ENCODE results near the gene CD247. TPM values are rescaled to one million over a fixed set of nuclear protein-coding genes. Genes with fewer than 3 reads are reported as not detected.

CD247 gene
- total and polyA plus RNA-seq, 2 of the 13 experiments (the other 11 are each of a cell fraction or from before 2014, with no cell fraction given): 0.20 TPM; not detected in 1

- WGBS (ENCODE audit: low lambda C conversion rate): 26% methylated on average over 7 of the region's 7 CpGs
- TF ChIP-seq PAF1 (CRISPR knock-in tag; IDR thresholded peaks at IDR 0.05): no peak
- TF ChIP-seq, protein P1, sequence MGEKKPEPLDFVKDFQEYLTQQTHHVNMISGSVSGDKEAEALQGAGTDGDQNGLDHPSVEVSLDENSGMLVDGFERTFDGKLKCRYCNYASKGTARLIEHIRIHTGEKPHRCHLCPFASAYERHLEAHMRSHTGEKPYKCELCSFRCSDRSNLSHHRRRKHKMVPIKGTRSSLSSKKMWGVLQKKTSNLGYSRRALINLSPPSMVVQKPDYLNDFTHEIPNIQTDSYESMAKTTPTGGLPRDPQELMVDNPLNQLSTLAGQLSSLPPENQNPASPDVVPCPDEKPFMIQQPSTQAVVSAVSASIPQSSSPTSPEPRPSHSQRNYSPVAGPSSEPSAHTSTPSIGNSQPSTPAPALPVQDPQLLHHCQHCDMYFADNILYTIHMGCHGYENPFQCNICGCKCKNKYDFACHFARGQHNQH (CRISPR knock-in tag; IDR thresholded peaks at IDR 0.05): no peak
- no peak for TF ChIP-seq ZNF382 (CRISPR knock-in tag; IDR thresholded peaks at IDR 0.05; ENCODE audit: borderline replicate concordance)
- POLR2A ChIA-PET: no interaction called here
- no peaks in the 10 kb centered on the region for H3K36me3 ChIP-seq (replicated peaks in 1 of 2; ENCODE audit: control insufficient read depth in 1 of 2, insufficient read depth in 2 of 2, low read length in 2 of 2)
- peaks cover 0 to 25% of the 10 kb centered on the region in 2 experiments; a peak in 1 of 5 replicates for H3K27me3 ChIP-seq (ENCODE audit: control insufficient read depth in 1 of 2, insufficient read depth in 2 of 2, low read length in 2 of 2)
- no peaks in the 10 kb centered on the region for H3K9me3 ChIP-seq (ENCODE audit: low read length)
- no peaks in the 10 kb centered on the region for H3K4me1 ChIP-seq (ENCODE audit: insufficient read depth, low read length)
- H3K9ac ChIP-seq (ENCODE audit: insufficient read depth, low read depth, low read length): no peak overlapping the region
- no peak overlapping the region for H3K4me3 ChIP-seq (replicated peaks in 1 of 3; ENCODE audit: insufficient read depth in 1 of 3, low read depth in 2 of 3, low read length in 3 of 3)
- no peak overlapping the region for H2AFZ ChIP-seq (ENCODE audit: low read length)
- in situ Hi-C loops (cut with HindIII; ENCODE audit: extremely low pct_ligation_motif_present, low pct_unique_long_range_greater_than_20kb): no loop called here
- intact Hi-C loops (cut with micrococcal nuclease; ENCODE audit: unreplicated experiment): no loop called here
- no peaks in the 10 kb centered on the region for H3K79me2 ChIP-seq (ENCODE audit: insufficient read depth, low read length)
- BruUV-seq (replicated peaks): no TSS peak
- H3K27ac ChIP-seq (ENCODE audit: extremely low read length, insufficient read depth, low read length): no peak overlapping the region
- ATAC-seq (no peak), DNase-seq (ENCODE audit: low spot score) (no peak), FAIRE-seq (no peak)
- CTCF ChIA-PET (ENCODE audit: low intra/inter-chr PET ratio, low total read pairs): no interaction called here
- H3K4me2 ChIP-seq (ENCODE audit: low read depth, low read length): no peak overlapping the region
- no peaks in the 10 kb centered on the region for H4K20me1 ChIP-seq (ENCODE audit: insufficient read depth, low read length)
Measured at GRCh38 chr1:167563579-167564246, 45.4 kb upstream of the CD247 start.

GRCh38 chr1:167562702-167563101, 44.4 kb upstream of the CD247 start:
- no peaks in the 10 kb centered on the region for H3K36me3 ChIP-seq (replicated peaks in 1 of 2; ENCODE audit: control insufficient read depth in 1 of 2, insufficient read depth in 2 of 2, low read length in 2 of 2)
- H4K20me1 ChIP-seq (ENCODE audit: insufficient read depth, low read length): no peaks in the 10 kb centered on the region
- peaks cover 0 to 29% of the 10 kb centered on the region in 2 experiments; a peak in 1 of 5 replicates for H3K27me3 ChIP-seq (ENCODE audit: control insufficient read depth in 1 of 2, insufficient read depth in 2 of 2, low read length in 2 of 2)
- no peak overlapping the region for H3K27ac ChIP-seq (ENCODE audit: extremely low read length, insufficient read depth, low read length)
- no peaks in the 10 kb centered on the region for H3K9me3 ChIP-seq (ENCODE audit: low read length)
- POLR2A ChIA-PET: no interaction called here
- DNase-seq (ENCODE audit: low spot score): no peak
- CTCF ChIA-PET (ENCODE audit: low intra/inter-chr PET ratio, low total read pairs): no interaction called here
- no peaks in the 10 kb centered on the region for H3K79me2 ChIP-seq (ENCODE audit: insufficient read depth, low read length)
- no peak for ATAC-seq
- no peak overlapping the region for H3K9ac ChIP-seq (ENCODE audit: insufficient read depth, low read depth, low read length)
- WGBS (ENCODE audit: low lambda C conversion rate): 0% methylated on average over 1 of the region's 1 CpG
- in situ Hi-C loops (cut with HindIII; ENCODE audit: extremely low pct_ligation_motif_present, low pct_unique_long_range_greater_than_20kb) (no loop called here), intact Hi-C loops (cut with micrococcal nuclease; ENCODE audit: unreplicated experiment) (no loop called here)
- H3K4me1 ChIP-seq (ENCODE audit: insufficient read depth, low read length): no peaks in the 10 kb centered on the region
- H3K4me2 ChIP-seq (ENCODE audit: low read depth, low read length): no peak overlapping the region
- no peak for FAIRE-seq
- H2AFZ ChIP-seq (ENCODE audit: low read length): no peak overlapping the region
- no peak for TF ChIP-seq SRF (IDR thresholded peaks at IDR 0.05; ENCODE audit: low read depth, low read length)
- TF ChIP-seq DPF2 (CRISPR knock-in tag; IDR thresholded peaks at IDR 0.05; ENCODE audit: borderline replicate concordance, low read depth): no peak
- no peak for TF ChIP-seq NCOA2 (CRISPR knock-in tag; IDR thresholded peaks at IDR 0.05)
- TF ChIP-seq ZNF597 (CRISPR knock-in tag; IDR thresholded peaks at IDR 0.05): no peak
- no peak for TF ChIP-seq ZNF747 (CRISPR knock-in tag; IDR thresholded peaks at IDR 0.05; ENCODE audit: borderline replicate concordance)
- no peak for TF ChIP-seq MAFK (conservative IDR thresholded peaks at IDR 0.05 in 1 of 2, IDR thresholded peaks at IDR 0.05 in 1 of 2; ENCODE audit: low read length in 2 of 2)
- no peak for TF ChIP-seq KMT2B (CRISPR knock-in tag; IDR thresholded peaks at IDR 0.05)
- no peak for TF ChIP-seq ELF1 (CRISPR knock-in tag; IDR thresholded peaks at IDR 0.05)
- H3K4me3 ChIP-seq (replicated peaks in 1 of 3; ENCODE audit: insufficient read depth in 1 of 3, low read depth in 2 of 3, low read length in 3 of 3): no peak overlapping the region
- BruUV-seq (replicated peaks): no TSS peak
